Upper lobe of right lung (tissue), 1 donor: Measurements from ENCODE around the gene NOC2L. TPM values are rescaled to one million over a fixed set of nuclear protein-coding genes. Genes with fewer than 3 reads are reported as not detected.

ENCODE experiments used
- ATAC-seq: fragments of 200-7000 bp; cut with Tn5 transposase; one replicate; pipeline ENCODE4 v1.9.1; 2020; ENCODE audit warnings: mild to moderate bottlenecking, moderate library complexity
- DNase-seq: peaks from one replicate; pipeline ENCODE4 v3.0.0-alpha.2; 2020
- H3K27ac ChIP-seq: fragments of 200-600 bp; one replicate; pipeline ENCODE4 v1.8.0; 2022
- H3K27me3 ChIP-seq: fragments of 200-600 bp; one replicate; pipeline ENCODE4 v1.8.0; 2022; ENCODE audit warnings: mild to moderate bottlenecking
- H3K36me3 ChIP-seq: fragments of 200-600 bp; one replicate; pipeline ENCODE4 v1.8.0; 2022
- H3K4me1 ChIP-seq: fragments of 200-600 bp; one replicate; pipeline ENCODE4 v1.8.0; 2022
- H3K4me3 ChIP-seq: fragments of 200-600 bp; one replicate; pipeline ENCODE4 v1.8.0; 2022; ENCODE audit warnings: mild to moderate bottlenecking
- H3K9me3 ChIP-seq: fragments of 200-600 bp; one replicate; pipeline ENCODE4 v1.8.0; 2022
- CTCF ChIP-seq: fragments of 200-600 bp; IDR thresholded peaks from one replicate; pipeline ENCODE4 v1.8.0; 2022; ENCODE audit warnings: antibody characterized with exemption
- intact Hi-C: fragments of 100-400 bp; cut with DNase I; formaldehyde crosslinking; loops from one replicate; pipeline ENCODE4 v1.11.0; 2022
- total RNA-seq: library from RNA; stranded (reverse); fragmentation: NEBNext Ultra II Directional; extraction: Animal tissue kit (Norgen Biotek cat#: 25700); gene quantifications from one replicate; pipeline ENCODE4 v1.2.1, GENCODE V29; 2021
- donor health status: DM: no; HTN: yes; CAD: no; lungs with severe emphysema.

NOC2L gene
- total RNA-seq, 1 donor from 2014 or later: 54.5 TPM

GRCh38 chr1:907611-908451, 51.2 kb downstream of the NOC2L start:
- Histone ChIP-seq H3K4me1 (peaks cover 15% of the 10 kb centered on the region), H3K9me3 (no peaks in the 10 kb centered on the region), H3K4me3 (no peak overlapping the region), H3K27me3 (peaks cover 14% of the 10 kb centered on the region), H3K27ac (no peak overlapping the region), H3K36me3 (no peaks in the 10 kb centered on the region)
- no peak for TF ChIP-seq CTCF
- ATAC-seq (no peak), DNase-seq (no peak)
- intact Hi-C loops: loop anchor here (10.0 kb wide), 1 partner anchor 57 kb away; the partner anchor contains the start of genes KLHL17 and PLEKHN1

GRCh38 chr1:906600-907420, 52.2 kb downstream of the NOC2L start:
- DNase-seq (peak; percentile 75), ATAC-seq (peak; percentile 77)
- Histone ChIP-seq H3K36me3 (no peaks in the 10 kb centered on the region), H3K27ac (no peak overlapping the region), H3K4me3 (no peak overlapping the region), H3K4me1 (peaks cover 15% of the 10 kb centered on the region), H3K9me3 (no peaks in the 10 kb centered on the region), H3K27me3 (peaks cover 6% of the 10 kb centered on the region)
- TF ChIP-seq CTCF: no peak
- intact Hi-C loops: loop anchor here (10.0 kb wide), 1 partner anchor 58 kb away; the partner anchor contains the start of genes KLHL17 and PLEKHN1

GRCh38 chr1:905811-906599, 53.1 kb downstream of the NOC2L start:
- TF ChIP-seq CTCF: no peak
- no peak overlapping the region for H3K4me3 ChIP-seq
- ATAC-seq (no peak), DNase-seq (peak; percentile 64)
- peaks cover 15% of the 10 kb centered on the region for H3K4me1 ChIP-seq
- H3K9me3 ChIP-seq: no peaks in the 10 kb centered on the region
- peaks cover 6% of the 10 kb centered on the region for H3K27me3 ChIP-seq
- no peaks in the 10 kb centered on the region for H3K36me3 ChIP-seq
- intact Hi-C loops: loop anchor here (10.0 kb wide), 1 partner anchor 59 kb away; the partner anchor contains the start of genes KLHL17 and PLEKHN1
- no peak overlapping the region for H3K27ac ChIP-seq

GRCh38 chr1:905071-905749, 53.8 kb downstream of the NOC2L start:
- Histone ChIP-seq H3K36me3 (no peaks in the 10 kb centered on the region), H3K4me3 (peak overlapping the region; percentile 45), H3K27me3 (peaks cover 4% of the 10 kb centered on the region), H3K27ac (no peak overlapping the region), H3K9me3 (no peaks in the 10 kb centered on the region), H3K4me1 (peaks cover 15% of the 10 kb centered on the region)
- intact Hi-C loops: loop anchor here (10.0 kb wide), 1 partner anchor 60 kb away; the partner anchor contains the start of genes KLHL17 and PLEKHN1
- DNase-seq (peak; percentile 74), ATAC-seq (peak; percentile 8)
- no peak for TF ChIP-seq CTCF
